HepG2 (cell line): Measurements from ENCODE around the gene TARBP2. TPM values are rescaled to one million over a fixed set of nuclear protein-coding genes. Genes with fewer than 3 reads are reported as not detected.

Source experiments
- ATAC-seq: fragments of 200-7000 bp; cut with Tn5 transposase; 3 replicates; pipeline ENCODE4 v1.9.1; 2020; ENCODE audit warnings: mild to moderate bottlenecking, moderate library complexity
- BruUV-seq: library from RNA; stranded (reverse); fragments of 400-500 nt; replicated peaks from 2 replicates; lab custom pipeline; 2021; lab: Mats Ljungman, UMichigan
- CTCF ChIA-PET: fragments of 300-600 bp; formaldehyde crosslinking; extraction: SDS; loops from one replicate; lab custom pipeline; 2021; ENCODE audit warnings: low total read pairs, inconsistent platforms, low intra/inter-chr PET ratio; lab: Yijun Ruan, JAX
- POLR2A ChIA-PET: fragments of 350-600 bp; sonication (Branson Sonifier 250); formaldehyde crosslinking; loops from one replicate; lab custom pipeline; 2020; ENCODE audit warnings: antibody characterized with exemption, inconsistent platforms; lab: Yijun Ruan, JAX
- DNase-seq: peaks from one replicate; pipeline ENCODE4 v3.0.0-alpha.2; 2015; ENCODE audit warnings: low spot score
- FAIRE-seq: peaks from 3 replicates; lab custom pipeline; 2011; peaks lifted over from hg19 to GRCh38; lab: Jason Lieb, UNC
- H2AFZ ChIP-seq: one replicate; pipeline ENCODE4 v1.6.1; 2011; ENCODE audit warnings: low read length, inconsistent platforms
- H3K27ac ChIP-seq: fragments of 300-600 bp; 3 replicates; pipeline ENCODE4 v1.8.0; 2011; ENCODE audit warnings: mixed run types, mild to moderate bottlenecking, mixed read lengths, low read length, inconsistent platforms; ENCODE audit not compliant: insufficient read depth; ENCODE audit errors: extremely low read length
- H3K27me3 ChIP-seq, 2 experiments: fragments of 200-600 bp in 1 of 2; 2 replicates in 1 of 2; 3 replicates in 1 of 2; pipeline versions ENCODE4 v1.6.0 to v1.8.0; 2011; ENCODE audit warnings: low read length in 2 of 2, mild to moderate bottlenecking in 2 of 2, moderate library complexity in 2 of 2, inconsistent platforms in 1 of 2; ENCODE audit not compliant: insufficient read depth in 2 of 2, control insufficient read depth in 1 of 2
- H3K36me3 ChIP-seq, 2 experiments: fragments of 200-600 bp in 1 of 2; replicated peaks in 1 of 2; 2 replicates in 1 of 2; 3 replicates in 1 of 2; pipeline versions ENCODE4 v1.5.1 to v1.8.0; 2011; ENCODE audit warnings: low read length in 2 of 2, inconsistent platforms in 1 of 2; ENCODE audit not compliant: insufficient read depth in 2 of 2, control insufficient read depth in 1 of 2
- H3K4me1 ChIP-seq: 2 replicates; pipeline ENCODE4 v1.5.1; 2012; ENCODE audit warnings: low read length, inconsistent platforms; ENCODE audit not compliant: insufficient read depth
- H3K4me2 ChIP-seq: 2 replicates; pipeline ENCODE4 v1.6.0; 2011; ENCODE audit warnings: low read depth, low read length, inconsistent platforms
- H3K4me3 ChIP-seq, 3 experiments: fragments of 200-600 bp in 1 of 3; sonication (generic), shearing (Covaris generic) in 1 of 3; replicated peaks in 1 of 3; 2 replicates each; pipeline ENCODE4 v1.5.1; 2011 to 2016; ENCODE audit warnings: low read length in 3 of 3, inconsistent platforms in 2 of 3, low read depth in 2 of 3, mild to moderate bottlenecking in 2 of 3, control low read depth in 1 of 3, mixed read lengths in 1 of 3; ENCODE audit not compliant: insufficient read depth in 1 of 3
- H3K79me2 ChIP-seq: one replicate; pipeline ENCODE4 v1.6.1; 2011; ENCODE audit warnings: low read length, inconsistent platforms; ENCODE audit not compliant: insufficient read depth
- H3K9ac ChIP-seq: 2 replicates; pipeline ENCODE4 v1.6.0; 2011; ENCODE audit warnings: mild to moderate bottlenecking, low read depth, low read length, inconsistent platforms; ENCODE audit not compliant: insufficient read depth
- H3K9me3 ChIP-seq: 2 replicates; pipeline ENCODE4 v1.5.1; 2012; ENCODE audit warnings: mild to moderate bottlenecking, low read length
- H4K20me1 ChIP-seq: 2 replicates; pipeline ENCODE4 v1.6.0; 2011; ENCODE audit warnings: inconsistent platforms, mild to moderate bottlenecking, low read length, moderate library complexity; ENCODE audit not compliant: insufficient read depth
- NR2F2 ChIP-seq: IDR thresholded peaks from 2 replicates; pipeline ENCODE4 v1.6.1; 2012; ENCODE audit warnings: low read depth, inconsistent platforms, borderline replicate concordance
- SIX1 ChIP-seq: sonication (generic); formaldehyde crosslinking; IDR thresholded peaks from 2 replicates; pipeline ENCODE4 v1.4.0; 2020; ENCODE audit warnings: missing genetic modification reagents, borderline replicate concordance
- ZNF552 ChIP-seq: sonication (generic); formaldehyde crosslinking; IDR thresholded peaks from 2 replicates; pipeline ENCODE4 v1.9.0; 2022; ENCODE audit warnings: missing genetic modification reagents, mild to moderate bottlenecking, borderline replicate concordance
- WGBS: methylation state at CpG from one replicate; pipeline ENCODE4 v1.1.6; 2017; ENCODE audit warnings: low lambda C conversion rate; 5-methylcytosine and 5-hydroxymethylcytosine counted together
- in situ Hi-C: cut with HindIII; loops from 2 replicates; pipeline ENCODE4 v1.10.0; 2017; ENCODE audit warnings: low pct_unique_long_range_greater_than_20kb; ENCODE audit not compliant: extremely low pct_ligation_motif_present
- intact Hi-C: fragments of 100-400 bp; cut with micrococcal nuclease; formaldehyde crosslinking; loops from one replicate; pipeline ENCODE4 v1.10.0; 2022; ENCODE audit not compliant: unreplicated experiment
- polyA plus RNA-seq, 8 experiments: library from polyadenylated mRNA; depleted of rRNA in 3 of 8; stranded (reverse) in 7 of 8; unstranded in 1 of 8; fragments of >200 nt; fragmentation: Illumina TruSeq in 4 of 8; extraction: Trizol in 4 of 8; gene quantifications; 2 replicates each; pipeline versions ENCODE4 v1.2.1 to v1.2.3, GENCODE V29; 2011 to 2016; ENCODE audit warnings: low read depth in 4 of 8, missing spikeins in 1 of 8, mixed read lengths in 1 of 8; ENCODE audit not compliant: insufficient read depth in 1 of 8
- total RNA-seq, 5 experiments: library from RNA; depleted of rRNA; stranded (reverse); fragments of >200 nt; fragmentation: Illumina TruSeq; extraction: Trizol; gene quantifications; 2 replicates each; pipeline ENCODE4 v1.2.3, GENCODE V29; 2016; ENCODE audit warnings: low read depth in 1 of 5
- TF ChIP-seq, protein P1 (sequence below): sonication (generic); formaldehyde crosslinking; IDR thresholded peaks from 2 replicates; pipeline ENCODE4 v1.8.0; 2022; ENCODE audit warnings: missing genetic modification reagents, mild to moderate bottlenecking, moderate library complexity, borderline replicate concordance
- TF ChIP-seq, protein P2 (sequence below): sonication (generic); formaldehyde crosslinking; IDR thresholded peaks from 2 replicates; pipeline ENCODE4 v1.4.0; 2020; ENCODE audit warnings: mild to moderate bottlenecking, missing genetic modification reagents
- TF ChIP-seq, protein P3 (sequence below): sonication (generic); formaldehyde crosslinking; IDR thresholded peaks from 2 replicates; pipeline ENCODE4 v1.4.0; 2020; ENCODE audit warnings: missing genetic modification reagents
- TF ChIP-seq, protein P4 (sequence below): IDR thresholded peaks from 2 replicates; pipeline ENCODE4 v1.6.1; 2016; ENCODE audit warnings: mild to moderate bottlenecking

Gene TARBP2
- total and polyA plus RNA-seq, 2 of the 13 experiments (the other 11 are each of a cell fraction or from before 2014, with no cell fraction given) = 47.0 to 55.5 TPM

DNA sequence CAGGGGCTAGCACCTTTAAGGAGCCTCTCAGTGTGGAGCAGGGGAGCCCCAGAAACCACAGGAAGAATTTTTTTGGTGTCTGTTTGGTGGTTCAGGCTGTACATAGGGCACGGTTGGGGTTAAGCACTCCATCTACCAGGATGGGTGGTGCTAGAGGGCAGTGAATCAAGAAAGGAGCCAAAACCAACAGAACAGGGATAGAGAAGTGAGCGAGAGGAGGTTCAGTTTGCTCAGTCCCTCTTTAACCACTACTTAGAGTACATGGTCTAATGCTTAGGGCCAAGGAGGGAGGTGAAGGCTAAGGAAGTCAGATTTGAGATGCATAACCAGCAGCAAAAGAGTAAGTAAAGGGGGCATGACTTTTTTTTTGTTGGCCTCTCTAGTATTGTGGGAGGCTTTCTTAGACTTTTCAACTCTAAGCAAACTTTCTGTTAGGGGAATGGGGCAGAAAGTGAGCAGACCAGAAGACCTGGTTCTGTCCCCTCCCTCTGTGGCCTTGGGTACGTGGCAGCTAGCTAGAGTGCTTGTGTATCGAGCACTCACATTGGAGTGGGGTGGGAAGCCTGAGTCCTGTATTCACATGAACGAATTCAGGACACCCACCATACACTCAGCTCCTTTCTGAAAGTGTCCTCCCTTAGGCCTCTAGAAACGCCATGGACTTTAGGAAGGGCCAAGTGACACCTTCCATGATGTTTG lies 12.8 kb downstream of the TARBP2 start:
- in situ Hi-C loops (no loop called here), intact Hi-C loops (no loop called here)
- Histone ChIP-seq H3K4me1 (no peaks in the 10 kb centered on the region), H3K4me2 (no peak overlapping the region), H3K9me3 (no peaks in the 10 kb centered on the region), H3K9ac (no peak overlapping the region), H4K20me1 (no peaks in the 10 kb centered on the region), H3K79me2 (no peaks in the 10 kb centered on the region), H3K36me3 (peaks cover 17 to 63% of the 10 kb centered on the region in 2 experiments), H3K4me3 (no peak overlapping the region), H3K27me3 (no peaks in the 10 kb centered on the region), H3K27ac (no peak overlapping the region), H2AFZ (no peak overlapping the region)
- 94% methylated on average over 5 of the region's 6 CpGs for WGBS
- ChIA-PET CTCF (no interaction called here), POLR2A (interaction anchor here (2.2 kb wide), 1 partner anchor 13 kb away, joined by 11 read pairs; the partner anchor contains the start of gene TARBP2)
- BruUV-seq = no TSS peak
- FAIRE-seq (no peak), ATAC-seq (no peak), DNase-seq (no peak)
- TF ChIP-seq, protein P1, sequence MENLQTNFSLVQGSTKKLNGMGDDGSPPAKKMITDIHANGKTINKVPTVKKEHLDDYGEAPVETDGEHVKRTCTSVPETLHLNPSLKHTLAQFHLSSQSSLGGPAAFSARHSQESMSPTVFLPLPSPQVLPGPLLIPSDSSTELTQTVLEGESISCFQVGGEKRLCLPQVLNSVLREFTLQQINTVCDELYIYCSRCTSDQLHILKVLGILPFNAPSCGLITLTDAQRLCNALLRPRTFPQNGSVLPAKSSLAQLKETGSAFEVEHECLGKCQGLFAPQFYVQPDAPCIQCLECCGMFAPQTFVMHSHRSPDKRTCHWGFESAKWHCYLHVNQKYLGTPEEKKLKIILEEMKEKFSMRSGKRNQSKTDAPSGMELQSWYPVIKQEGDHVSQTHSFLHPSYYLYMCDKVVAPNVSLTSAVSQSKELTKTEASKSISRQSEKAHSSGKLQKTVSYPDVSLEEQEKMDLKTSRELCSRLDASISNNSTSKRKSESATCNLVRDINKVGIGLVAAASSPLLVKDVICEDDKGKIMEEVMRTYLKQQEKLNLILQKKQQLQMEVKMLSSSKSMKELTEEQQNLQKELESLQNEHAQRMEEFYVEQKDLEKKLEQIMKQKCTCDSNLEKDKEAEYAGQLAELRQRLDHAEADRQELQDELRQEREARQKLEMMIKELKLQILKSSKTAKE (CRISPR knock-in tag) = no peak
- TF ChIP-seq ZNF552 (CRISPR knock-in tag) (no peak), SIX1 (CRISPR knock-in tag) (no peak), NR2F2 (no peak)
- TF ChIP-seq, protein P2, sequence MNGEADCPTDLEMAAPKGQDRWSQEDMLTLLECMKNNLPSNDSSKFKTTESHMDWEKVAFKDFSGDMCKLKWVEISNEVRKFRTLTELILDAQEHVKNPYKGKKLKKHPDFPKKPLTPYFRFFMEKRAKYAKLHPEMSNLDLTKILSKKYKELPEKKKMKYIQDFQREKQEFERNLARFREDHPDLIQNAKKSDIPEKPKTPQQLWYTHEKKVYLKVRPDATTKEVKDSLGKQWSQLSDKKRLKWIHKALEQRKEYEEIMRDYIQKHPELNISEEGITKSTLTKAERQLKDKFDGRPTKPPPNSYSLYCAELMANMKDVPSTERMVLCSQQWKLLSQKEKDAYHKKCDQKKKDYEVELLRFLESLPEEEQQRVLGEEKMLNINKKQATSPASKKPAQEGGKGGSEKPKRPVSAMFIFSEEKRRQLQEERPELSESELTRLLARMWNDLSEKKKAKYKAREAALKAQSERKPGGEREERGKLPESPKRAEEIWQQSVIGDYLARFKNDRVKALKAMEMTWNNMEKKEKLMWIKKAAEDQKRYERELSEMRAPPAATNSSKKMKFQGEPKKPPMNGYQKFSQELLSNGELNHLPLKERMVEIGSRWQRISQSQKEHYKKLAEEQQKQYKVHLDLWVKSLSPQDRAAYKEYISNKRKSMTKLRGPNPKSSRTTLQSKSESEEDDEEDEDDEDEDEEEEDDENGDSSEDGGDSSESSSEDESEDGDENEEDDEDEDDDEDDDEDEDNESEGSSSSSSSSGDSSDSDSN (CRISPR knock-in tag) = no peak
- TF ChIP-seq, protein P3, sequence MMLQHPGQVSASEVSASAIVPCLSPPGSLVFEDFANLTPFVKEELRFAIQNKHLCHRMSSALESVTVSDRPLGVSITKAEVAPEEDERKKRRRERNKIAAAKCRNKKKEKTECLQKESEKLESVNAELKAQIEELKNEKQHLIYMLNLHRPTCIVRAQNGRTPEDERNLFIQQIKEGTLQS (CRISPR knock-in tag) = no peak
- TF ChIP-seq, protein P4, sequence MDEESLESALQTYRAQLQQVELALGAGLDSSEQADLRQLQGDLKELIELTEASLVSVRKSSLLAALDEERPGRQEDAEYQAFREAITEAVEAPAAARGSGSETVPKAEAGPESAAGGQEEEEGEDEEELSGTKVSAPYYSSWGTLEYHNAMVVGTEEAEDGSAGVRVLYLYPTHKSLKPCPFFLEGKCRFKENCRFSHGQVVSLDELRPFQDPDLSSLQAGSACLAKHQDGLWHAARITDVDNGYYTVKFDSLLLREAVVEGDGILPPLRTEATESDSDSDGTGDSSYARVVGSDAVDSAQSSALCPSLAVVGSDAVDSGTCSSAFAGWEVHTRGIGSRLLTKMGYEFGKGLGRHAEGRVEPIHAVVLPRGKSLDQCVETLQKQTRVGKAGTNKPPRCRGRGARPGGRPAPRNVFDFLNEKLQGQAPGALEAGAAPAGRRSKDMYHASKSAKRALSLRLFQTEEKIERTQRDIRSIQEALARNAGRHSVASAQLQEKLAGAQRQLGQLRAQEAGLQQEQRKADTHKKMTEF (CRISPR knock-in tag) = no peak
